Esophagus muscularis mucosa (tissue), 3 donors: ENCODE results near the gene CARS1.

Source experiments
- POLR2A ChIP-seq: fragments of 450-650 bp; IDR thresholded peaks from one replicate; pipeline ENCODE4 v1.6.1; 2017; ENCODE audit warnings: antibody characterized with exemption, moderate library complexity, mild to moderate bottlenecking, low read depth
- TF ChIP-seq, protein P1 (sequence below), 3 experiments: fragments of 200-600 bp in 2 of 3; fragments of 450-650 bp in 1 of 3; sonication (generic) in 2 of 3; IDR thresholded peaks; one replicate each; pipeline ENCODE4 v1.5.1; 2017 to 2019; ENCODE audit warnings: antibody characterized with exemption in 3 of 3, mild to moderate bottlenecking in 2 of 3, moderate library complexity in 1 of 3

DNA sequence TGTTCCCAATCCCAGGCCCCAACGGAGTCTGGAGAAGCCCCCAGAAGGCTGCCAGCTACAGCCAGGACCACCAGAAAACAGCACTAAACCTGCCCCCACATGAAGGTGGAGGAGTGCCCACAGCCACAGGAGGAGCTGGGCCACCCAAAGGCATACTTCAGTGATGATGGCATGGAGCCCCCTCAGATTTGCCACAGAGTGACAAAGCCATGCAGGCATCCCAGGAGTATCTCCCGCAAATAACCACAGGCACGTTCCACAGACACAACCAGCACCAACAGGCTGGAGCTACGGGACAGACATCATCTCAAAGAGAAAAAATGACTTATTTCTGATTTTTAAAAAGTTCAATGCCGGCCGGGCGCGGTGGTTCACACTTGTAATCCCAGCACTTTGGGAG is 10.6 kb downstream of the CARS1 start:
- no peak for TF ChIP-seq POLR2A
- TF ChIP-seq, protein P1, sequence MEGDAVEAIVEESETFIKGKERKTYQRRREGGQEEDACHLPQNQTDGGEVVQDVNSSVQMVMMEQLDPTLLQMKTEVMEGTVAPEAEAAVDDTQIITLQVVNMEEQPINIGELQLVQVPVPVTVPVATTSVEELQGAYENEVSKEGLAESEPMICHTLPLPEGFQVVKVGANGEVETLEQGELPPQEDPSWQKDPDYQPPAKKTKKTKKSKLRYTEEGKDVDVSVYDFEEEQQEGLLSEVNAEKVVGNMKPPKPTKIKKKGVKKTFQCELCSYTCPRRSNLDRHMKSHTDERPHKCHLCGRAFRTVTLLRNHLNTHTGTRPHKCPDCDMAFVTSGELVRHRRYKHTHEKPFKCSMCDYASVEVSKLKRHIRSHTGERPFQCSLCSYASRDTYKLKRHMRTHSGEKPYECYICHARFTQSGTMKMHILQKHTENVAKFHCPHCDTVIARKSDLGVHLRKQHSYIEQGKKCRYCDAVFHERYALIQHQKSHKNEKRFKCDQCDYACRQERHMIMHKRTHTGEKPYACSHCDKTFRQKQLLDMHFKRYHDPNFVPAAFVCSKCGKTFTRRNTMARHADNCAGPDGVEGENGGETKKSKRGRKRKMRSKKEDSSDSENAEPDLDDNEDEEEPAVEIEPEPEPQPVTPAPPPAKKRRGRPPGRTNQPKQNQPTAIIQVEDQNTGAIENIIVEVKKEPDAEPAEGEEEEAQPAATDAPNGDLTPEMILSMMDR (IDR thresholded peaks at IDR 0.05), result no peak
